Erythroblast (primary cell): ENCODE results near the gene MYH10.

Experiments used
- GATA1 ChIP-seq: IDR thresholded peaks from 2 replicates; pipeline ENCODE4 v1.6.1; 2011; ENCODE audit warnings: low read depth, mild to moderate bottlenecking, control low read depth, low read length, moderate library complexity
- POLR2A ChIP-seq: IDR thresholded peaks from 2 replicates; pipeline ENCODE4 v1.6.1; 2011; ENCODE audit warnings: mild to moderate bottlenecking, low read length

DNA sequence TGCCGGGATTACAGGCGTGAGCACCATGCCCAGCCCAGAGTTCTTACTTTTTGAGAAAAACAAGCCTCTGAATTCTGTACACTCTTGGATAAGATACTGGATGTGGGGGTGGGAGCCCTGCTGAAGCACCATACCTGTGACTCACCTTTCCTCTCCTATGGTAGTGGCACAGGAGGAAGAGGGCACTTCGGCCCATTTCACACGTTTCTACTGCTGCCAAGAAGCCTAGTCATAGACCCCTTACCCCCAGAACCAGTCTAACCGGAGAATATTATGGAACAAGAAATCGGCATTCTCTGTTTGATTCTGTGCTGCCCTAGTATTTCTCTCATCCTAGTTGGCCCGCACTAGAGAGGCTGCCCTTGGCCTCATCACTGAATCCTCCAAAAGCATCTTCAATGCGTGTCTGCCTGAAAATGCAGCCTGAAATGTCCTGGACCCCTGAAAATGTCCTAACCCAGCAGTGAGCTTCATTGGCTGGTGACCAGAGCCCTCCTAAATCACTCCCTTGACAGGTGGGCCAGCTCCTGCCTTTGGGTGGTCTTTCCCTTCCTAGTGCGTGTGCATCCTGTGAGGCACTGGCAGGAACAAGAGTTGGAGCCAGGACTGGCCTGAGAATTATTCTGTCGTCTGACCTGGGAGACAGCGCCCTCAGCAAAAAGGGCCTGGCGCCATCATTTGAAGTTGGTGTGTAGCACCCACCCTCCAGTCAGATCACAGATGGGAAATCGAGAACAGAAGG is 156.9 kb downstream of the MYH10 start:
- no peak for TF ChIP-seq POLR2A
- no peak for TF ChIP-seq GATA1
